Neuronal stem cell (in vitro differentiated cells): ENCODE results near the gene GLTPD2.

Experiments used
- DNase-seq: peaks from one replicate; pipeline ENCODE4 v3.0.0-alpha.2; 2013; ENCODE audit warnings: low spot score
- H2AFZ ChIP-seq: one replicate; pipeline ENCODE4 v1.6.1; 2013; ENCODE audit warnings: mild to moderate bottlenecking, low read length, inconsistent platforms
- H2AK5ac ChIP-seq: 2 replicates; pipeline ENCODE4 v1.6.1; 2013; ENCODE audit warnings: low read depth, mild to moderate bottlenecking, inconsistent platforms, low read length, moderate library complexity, mixed read lengths
- H2BK120ac ChIP-seq: 2 replicates; pipeline ENCODE4 v1.6.1; 2013; ENCODE audit warnings: low read depth, mild to moderate bottlenecking, inconsistent platforms, low read length, moderate library complexity, mixed read lengths
- H2BK12ac ChIP-seq: one replicate; pipeline ENCODE4 v1.6.1; 2013; ENCODE audit warnings: low read length, inconsistent platforms
- H2BK15ac ChIP-seq: 2 replicates; pipeline ENCODE4 v1.6.1; 2013; ENCODE audit warnings: mild to moderate bottlenecking, low read length, inconsistent platforms, mixed read lengths
- H2BK5ac ChIP-seq: one replicate; pipeline ENCODE4 v1.6.1; 2013; ENCODE audit warnings: inconsistent platforms, mild to moderate bottlenecking, low read length, moderate library complexity
- H3K14ac ChIP-seq: one replicate; pipeline ENCODE4 v1.6.1; 2013; ENCODE audit warnings: low read length, inconsistent platforms
- H3K18ac ChIP-seq: 2 replicates; pipeline ENCODE4 v1.6.1; 2013; ENCODE audit warnings: low read length, inconsistent platforms
- H3K23ac ChIP-seq: 2 replicates; pipeline ENCODE4 v1.6.1; 2013; ENCODE audit warnings: low read depth, mild to moderate bottlenecking, mixed read lengths, low read length, inconsistent platforms; ENCODE audit not compliant: poor library complexity
- H3K27ac ChIP-seq: replicated peaks from 3 replicates; pipeline ENCODE4 v1.5.1; 2013; ENCODE audit warnings: low read length, inconsistent platforms
- H3K27me3 ChIP-seq, 3 experiments: 2 replicates each; pipeline ENCODE4 v1.6.1; 2013; ENCODE audit warnings: low read length in 3 of 3, mild to moderate bottlenecking in 2 of 3, inconsistent platforms in 1 of 3, low read depth in 1 of 3, mixed read lengths in 1 of 3, moderate library complexity in 1 of 3; ENCODE audit not compliant: control insufficient read depth in 3 of 3, insufficient read depth in 3 of 3
- H3K36me3 ChIP-seq, 2 donors: replicated peaks in 1 of 2; 2 replicates each; pipeline ENCODE4 v1.6.1; 2013; ENCODE audit warnings: low read length in 2 of 2; ENCODE audit not compliant: control insufficient read depth in 2 of 2, insufficient read depth in 2 of 2
- H3K4ac ChIP-seq: 2 replicates; pipeline ENCODE4 v1.6.1; 2013; ENCODE audit warnings: inconsistent platforms, mild to moderate bottlenecking, low read length, moderate library complexity
- H3K4me1 ChIP-seq, 2 donors: 1 replicate in 1 of 2; 2 replicates in 1 of 2; pipeline ENCODE4 v1.6.1; 2013; ENCODE audit warnings: low read length in 2 of 2, low read depth in 1 of 2; ENCODE audit not compliant: control insufficient read depth in 2 of 2, insufficient read depth in 1 of 2
- H3K4me2 ChIP-seq: one replicate; pipeline ENCODE4 v1.6.1; 2013; ENCODE audit warnings: mild to moderate bottlenecking, low read length, inconsistent platforms; ENCODE audit not compliant: insufficient read depth, poor library complexity, severe bottlenecking
- H3K4me3 ChIP-seq, 2 donors: 2 replicates each; pipeline ENCODE4 v1.5.1; 2013; ENCODE audit warnings: low read length in 2 of 2, mild to moderate bottlenecking in 2 of 2, inconsistent platforms in 1 of 2, moderate library complexity in 1 of 2
- H3K79me1 ChIP-seq: one replicate; pipeline ENCODE4 v1.6.1; 2013; ENCODE audit warnings: low read depth, mild to moderate bottlenecking, inconsistent platforms, low read length, moderate library complexity
- H3K9ac ChIP-seq: one replicate; pipeline ENCODE4 v1.6.1; 2013; ENCODE audit warnings: mild to moderate bottlenecking, low read depth, low read length, inconsistent platforms; ENCODE audit not compliant: poor library complexity
- H3K9me3 ChIP-seq, 2 donors: replicated peaks in 1 of 2; 2 replicates each; pipeline versions ENCODE3 to v1.6.1; 2013; ENCODE audit warnings: low read length in 2 of 2, mild to moderate bottlenecking in 2 of 2, inconsistent platforms in 1 of 2, low read depth in 1 of 2, mixed read lengths in 1 of 2, moderate library complexity in 1 of 2; ENCODE audit not compliant: control insufficient read depth in 2 of 2, insufficient read depth in 1 of 2
- H4K8ac ChIP-seq: one replicate; pipeline ENCODE4 v1.6.1; 2013; ENCODE audit warnings: low read depth, mild to moderate bottlenecking, inconsistent platforms, low read length, moderate library complexity
- H4K91ac ChIP-seq: one replicate; pipeline ENCODE4 v1.6.1; 2013; ENCODE audit warnings: low read length, low read depth, mild to moderate bottlenecking, inconsistent platforms; ENCODE audit not compliant: poor library complexity
- WGBS, 2 donors: extraction: QIAGEN DNeasy Blood & Tissue Kit; methylation state at CpG; one replicate each; pipeline ENCODE4 v1.1.7; 2013; ENCODE audit warnings: missing lambda C conversion rate in 2 of 2, mixed read lengths in 1 of 2; ENCODE audit not compliant: insufficient read length in 2 of 2, insufficient replicate concordance in 1 of 2; ENCODE audit errors: extremely low coverage in 2 of 2; 5-methylcytosine and 5-hydroxymethylcytosine counted together

The GLTPD2 gene

DNA sequence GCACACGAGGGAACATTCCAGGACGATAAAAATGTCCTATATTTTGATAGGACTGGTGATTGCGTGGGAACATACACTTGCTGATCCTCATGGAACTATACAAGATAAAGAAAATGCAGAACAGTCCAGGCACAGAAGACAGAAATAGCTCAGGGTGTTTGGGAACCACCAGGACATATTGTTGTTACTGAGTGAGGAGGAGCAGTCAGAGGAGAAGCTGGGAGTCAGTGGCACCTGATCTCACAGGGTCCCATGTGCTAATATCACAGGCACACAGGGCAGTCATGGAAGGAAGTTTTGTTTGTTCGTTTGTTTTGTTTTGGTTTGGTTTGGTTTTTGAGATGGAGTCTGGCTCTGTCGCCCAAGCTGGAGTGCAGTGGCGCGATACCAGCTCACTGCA lies 23.9 kb downstream of the GLTPD2 start:
- H3K27me3 ChIP-seq = no peaks in the 10 kb centered on the region
- H3K4me1 ChIP-seq = peaks cover 2% of the 10 kb centered on the region in 2 donors
- peaks cover 8% of the 10 kb centered on the region for H3K79me1 ChIP-seq
- H4K8ac ChIP-seq = no peak overlapping the region
- H3K18ac ChIP-seq = no peak overlapping the region
- H3K9me3 ChIP-seq = peaks cover 0 to 1% of the 10 kb centered on the region in 2 donors
- H3K14ac ChIP-seq = no peak overlapping the region
- no CpG with 5 or more reads among the region's 7 CpGs for WGBS, 2 donors
- no peak overlapping the region for H3K9ac ChIP-seq
- H3K36me3 ChIP-seq = peaks cover 38 to 72% of the 10 kb centered on the region in 2 donors
- H2AFZ ChIP-seq = no peak overlapping the region
- H3K23ac ChIP-seq = no peak overlapping the region
- no peak overlapping the region for H2AK5ac ChIP-seq
- H3K4ac ChIP-seq = no peak overlapping the region
- DNase-seq = no peak
- H2BK120ac ChIP-seq = no peak overlapping the region
- H2BK15ac ChIP-seq = no peak overlapping the region
- H3K4me2 ChIP-seq = no peak overlapping the region
- H2BK12ac ChIP-seq = no peak overlapping the region
- no peak overlapping the region for H3K4me3 ChIP-seq
- no peak overlapping the region for H4K91ac ChIP-seq
- no peak overlapping the region for H3K27ac ChIP-seq
- no peak overlapping the region for H2BK5ac ChIP-seq

DNA sequence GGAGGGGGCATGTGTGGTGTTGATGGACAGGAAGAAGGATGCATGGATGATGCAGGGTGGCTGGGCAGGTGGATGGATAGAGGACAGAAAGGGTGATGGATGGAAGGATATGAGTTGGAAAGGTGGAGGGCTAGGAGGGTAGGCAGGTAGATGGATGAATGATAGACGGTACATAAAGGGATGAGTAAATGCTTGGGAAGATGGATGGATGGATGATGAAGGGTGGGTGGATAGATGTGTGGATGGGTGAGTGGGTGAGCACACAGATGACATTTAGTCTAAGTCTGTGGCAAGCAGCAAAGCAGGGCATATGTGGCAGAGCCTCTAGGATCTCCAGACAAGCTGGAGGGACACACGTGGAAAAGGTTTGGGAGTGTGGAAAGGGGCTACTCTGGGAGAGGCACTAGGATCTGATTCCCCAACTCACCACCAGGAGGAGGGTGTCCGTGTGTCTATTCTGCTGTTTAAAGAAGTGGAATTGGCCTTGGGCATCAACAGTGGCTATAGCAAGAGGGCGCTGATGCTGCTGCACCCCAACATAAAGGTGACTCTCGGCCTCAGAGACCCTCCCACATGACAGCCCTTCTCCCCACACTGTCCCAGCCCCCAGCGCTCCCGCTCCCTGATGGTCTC lies 26.4 kb downstream of the GLTPD2 start:
- Histone ChIP-seq H3K36me3 (peaks cover 41 to 70% of the 10 kb centered on the region in 2 donors), H4K91ac (no peak overlapping the region), H2BK12ac (no peak overlapping the region), H3K27ac (no peak overlapping the region), H3K9me3 (peaks cover 0 to 1% of the 10 kb centered on the region in 2 donors), H3K4me1 (no peaks in the 10 kb centered on the region), H3K18ac (no peak overlapping the region), H4K8ac (no peak overlapping the region), H3K4me2 (no peak overlapping the region), H2BK5ac (no peak overlapping the region), H3K4ac (no peak overlapping the region), H3K27me3 (no peaks in the 10 kb centered on the region), H3K9ac (no peak overlapping the region), H3K23ac (no peak overlapping the region), H3K14ac (no peak overlapping the region), H2BK15ac (no peak overlapping the region), H2BK120ac (no peak overlapping the region), H3K4me3 (peak overlapping the region in 1 of 2 donors; percentile 30), H3K79me1 (peaks cover 2% of the 10 kb centered on the region), H2AK5ac (peak overlapping the region; percentile 28), H2AFZ (no peak overlapping the region)
- WGBS, 2 donors = 100% methylated on average over 1 of the region's 7 CpGs; no CpG with 5 or more reads in 1 of the 2 donors
- DNase-seq = no peak

DNA sequence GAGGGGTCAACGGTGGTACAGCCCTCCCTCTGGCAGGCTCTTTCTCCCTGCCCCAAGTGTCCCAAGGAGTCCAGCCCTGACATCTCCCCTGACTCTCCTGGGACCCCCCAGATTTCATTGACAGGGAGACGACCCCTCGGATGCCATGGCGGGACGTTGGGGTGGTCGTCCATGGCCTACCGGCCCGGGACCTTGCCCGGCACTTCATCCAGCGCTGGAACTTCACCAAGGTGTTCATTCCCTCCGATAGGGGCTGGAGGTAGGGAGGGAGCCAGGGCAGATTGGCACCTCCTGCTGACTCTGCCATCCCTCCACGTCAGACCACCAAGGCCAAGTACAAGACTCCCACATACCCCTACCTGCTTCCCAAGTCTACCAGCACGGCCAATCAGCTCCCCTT lies 28.1 kb downstream of the GLTPD2 start:
- Histone ChIP-seq H3K14ac (no peak overlapping the region), H3K4me2 (no peak overlapping the region), H2BK120ac (no peak overlapping the region), H3K27ac (no peak overlapping the region), H3K23ac (no peak overlapping the region), H3K79me1 (peaks cover 2% of the 10 kb centered on the region), H3K4me1 (no peaks in the 10 kb centered on the region), H3K36me3 (peaks cover 33 to 67% of the 10 kb centered on the region in 2 donors), H2AK5ac (no peak overlapping the region), H2BK5ac (no peak overlapping the region), H3K18ac (no peak overlapping the region), H4K8ac (no peak overlapping the region), H2AFZ (no peak overlapping the region), H3K9me3 (peaks cover 0 to 1% of the 10 kb centered on the region in 2 donors), H4K91ac (no peak overlapping the region), H2BK12ac (no peak overlapping the region), H3K27me3 (no peaks in the 10 kb centered on the region), H3K9ac (no peak overlapping the region), H3K4ac (no peak overlapping the region), H3K4me3 (no peak overlapping the region), H2BK15ac (no peak overlapping the region)
- WGBS, 2 donors = no CpG with 5 or more reads among the region's 13 CpGs
- no peak for DNase-seq

DNA sequence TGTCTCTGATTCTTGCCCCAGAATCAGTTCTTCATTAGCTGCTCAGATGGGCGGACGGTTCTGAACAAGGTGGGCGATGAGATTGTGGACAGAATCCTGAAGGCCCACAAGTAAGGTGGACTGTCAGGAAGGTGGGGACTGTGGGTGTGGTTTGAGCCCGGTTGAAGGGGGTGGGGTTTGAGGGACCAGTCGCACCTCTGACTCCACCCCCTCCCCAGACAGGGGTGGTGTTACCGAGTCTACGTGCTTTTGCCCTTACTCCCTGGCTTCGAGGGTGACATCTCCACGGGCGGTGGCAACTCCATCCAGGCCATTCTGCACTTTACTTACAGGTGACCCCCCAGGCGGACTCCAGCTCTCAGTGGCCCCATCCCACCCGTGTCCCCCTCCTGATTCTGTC lies 29.5 kb downstream of the GLTPD2 start:
- peaks cover 38 to 73% of the 10 kb centered on the region in 2 donors for H3K36me3 ChIP-seq
- H2BK5ac ChIP-seq = no peak overlapping the region

More for the DNA sequence above, 29.5 kb downstream of the GLTPD2 start:
- H3K4me2 ChIP-seq = no peak overlapping the region
- no peak for DNase-seq
- WGBS, 2 donors = no CpG with 5 or more reads among the region's 12 CpGs
- no peak overlapping the region for H4K91ac ChIP-seq
- H3K4me1 ChIP-seq = no peaks in the 10 kb centered on the region
- no peak overlapping the region for H3K14ac ChIP-seq
- H3K4ac ChIP-seq = no peak overlapping the region
- peaks cover 0 to 1% of the 10 kb centered on the region in 2 donors for H3K9me3 ChIP-seq
- H3K18ac ChIP-seq = no peak overlapping the region
- no peak overlapping the region for H2BK12ac ChIP-seq
- peaks cover 2% of the 10 kb centered on the region for H3K79me1 ChIP-seq
- H2AK5ac ChIP-seq = no peak overlapping the region
- no peak overlapping the region for H3K27ac ChIP-seq
- H4K8ac ChIP-seq = no peak overlapping the region
- no peaks in the 10 kb centered on the region for H3K27me3 ChIP-seq
- no peak overlapping the region for H2BK15ac ChIP-seq
- no peak overlapping the region for H3K4me3 ChIP-seq
- no peak overlapping the region for H2BK120ac ChIP-seq
- H3K23ac ChIP-seq = no peak overlapping the region
- peak overlapping the region; percentile 30 for H3K9ac ChIP-seq
- H2AFZ ChIP-seq = no peak overlapping the region
